KG1 (cell line): ENCODE results near the gene PCSK7.
A peak's percentile ranks its signal among the peaks of the same experiment; 100 is the strongest.

ENCODE experiments used
- DNase-seq: peaks from one replicate; lab custom pipeline; 2025; lab: John Stamatoyannopoulos, UW

Gene PCSK7

GRCh38 chr11:117230999-117231841 is 653 bp downstream of the PCSK7 start:
- no peak for DNase-seq

GRCh38 chr11:117230286-117230961 is 1.4 kb downstream of the PCSK7 start:
- no peak for DNase-seq

GRCh38 chr11:117229931-117230285 is 2.0 kb downstream of the PCSK7 start:
- DNase-seq, result no peak

- no peak for DNase-seq
Measured at GRCh38 chr11:117229411-117229810, 2.5 kb downstream of the PCSK7 start.

GRCh38 chr11:117228091-117228490 is 3.8 kb downstream of the PCSK7 start:
- no peak for DNase-seq

- DNase-seq, result peak; percentile 75
Measured at GRCh38 chr11:117226388-117227385, 5.2 kb downstream of the PCSK7 start.

- DNase-seq, result no peak
Measured at GRCh38 chr11:117225553-117226170, 6.2 kb downstream of the PCSK7 start.

- no peak for DNase-seq
Measured at GRCh38 chr11:117223741-117224689, 7.9 kb downstream of the PCSK7 start.

- DNase-seq, result no peak
Measured at GRCh38 chr11:117222991-117223740, 8.7 kb downstream of the PCSK7 start.

- no peak for DNase-seq
Measured at GRCh38 chr11:117221775-117222517, 9.9 kb downstream of the PCSK7 start.

- DNase-seq, result no peak
Measured at GRCh38 chr11:117220999-117221774, 10.7 kb downstream of the PCSK7 start.

GRCh38 chr11:117220568-117220967 is 11.3 kb downstream of the PCSK7 start:
- DNase-seq, result no peak

GRCh38 chr11:117219995-117220394 is 11.9 kb downstream of the PCSK7 start:
- no peak for DNase-seq

- no peak for DNase-seq
Measured at GRCh38 chr11:117219455-117219854, 12.4 kb downstream of the PCSK7 start.

- DNase-seq, result no peak
Measured at GRCh38 chr11:117219001-117219400, 12.9 kb downstream of the PCSK7 start.

GRCh38 chr11:117218133-117218915 is 13.5 kb downstream of the PCSK7 start:
- no peak for DNase-seq
